ENCODE measurements around the gene BRWD1.

Gene BRWD1

GRCh38 chr21:39196310-39196709 lies 117.1 kb downstream of the BRWD1 start:
- no peak for DNase-seq

GRCh38 chr21:39193380-39193779 lies 120.1 kb downstream of the BRWD1 start:
- DNase-seq = no peak

- DNase-seq = no peak
These were observed 123.4 kb downstream of the BRWD1 start for GRCh38 chr21:39189857-39190604.

- no peak for DNase-seq
These were observed 124.8 kb downstream of the BRWD1 start for GRCh38 chr21:39188521-39189139.

GRCh38 chr21:39187141-39187540 lies 126.3 kb downstream of the BRWD1 start:
- DNase-seq = no peak

- DNase-seq = no peak
These were observed 126.8 kb downstream of the BRWD1 start for GRCh38 chr21:39186676-39187075.

GRCh38 chr21:39185157-39185556 lies 128.3 kb downstream of the BRWD1 start:
- no peak for DNase-seq

GRCh38 chr21:39184050-39184980 lies 129.1 kb downstream of the BRWD1 start:
- no peak for DNase-seq

- peak; percentile 92 for DNase-seq
These were observed 130.0 kb downstream of the BRWD1 start, which contains the start of gene PSMG1 for GRCh38 chr21:39183272-39184049. TSS of gene PSMG1 (minus strand) at chr21:39183451. CDS start at chr21:39183385, 66 bp downstream.

- DNase-seq = no peak
These were observed 130.8 kb downstream of the BRWD1 start for GRCh38 chr21:39182484-39183271.

GRCh38 chr21:39182016-39182415 lies 131.4 kb downstream of the BRWD1 start:
- no peak for DNase-seq

GRCh38 chr21:39181205-39181818 lies 132.1 kb downstream of the BRWD1 start:
- no peak for DNase-seq

GRCh38 chr21:39180429-39181019 lies 132.9 kb downstream of the BRWD1 start:
- no peak for DNase-seq

GRCh38 chr21:39178421-39178820 lies 135.0 kb downstream of the BRWD1 start:
- no peak for DNase-seq

- no peak for DNase-seq
These were observed 137.1 kb downstream of the BRWD1 start for GRCh38 chr21:39176271-39176709.

- no peak for DNase-seq
These were observed 137.8 kb downstream of the BRWD1 start for GRCh38 chr21:39175665-39176064.

- no peak for DNase-seq
These were observed 138.3 kb downstream of the BRWD1 start for GRCh38 chr21:39175154-39175553.

GRCh38 chr21:39173716-39174680 lies 139.4 kb downstream of the BRWD1 start:
- DNase-seq = no peak

- DNase-seq = no peak
These were observed 143.5 kb downstream of the BRWD1 start for GRCh38 chr21:39169906-39170305.

GRCh38 chr21:39168800-39169199 lies 144.6 kb downstream of the BRWD1 start:
- DNase-seq = no peak

Data from DMS 273 treated with DMSO at 0.1 percent for 48 hours (cell line).